HCT116 (cell line): ENCODE measurements around the gene LRIT2. TPM values are rescaled to one million over a fixed set of nuclear protein-coding genes. Genes with fewer than 3 reads are reported as not detected.

Experiments
- ATAC-seq: fragments of 200-7000 bp; cut with Tn5 transposase; 2 replicates; pipeline ENCODE4 v1.9.1; 2020; ENCODE audit warnings: mild to moderate bottlenecking, moderate library complexity
- BruUV-seq: library from RNA; stranded (reverse); fragments of 400-500 nt; replicated peaks from 2 replicates; lab custom pipeline; 2021; lab: Mats Ljungman, UMichigan
- CTCF ChIA-PET: fragments of 300-600 bp; sonication (Branson Sonifier 250); formaldehyde crosslinking; loops from one replicate; lab custom pipeline; 2021; ENCODE audit warnings: antibody characterized with exemption; lab: Charles Lee
- POLR2A ChIA-PET: fragments of 300-600, 350-600 bp; sonication (Branson Sonifier 250); formaldehyde crosslinking; loops from one replicate; lab custom pipeline; 2021; ENCODE audit warnings: antibody characterized with exemption; lab: Charles Lee
- RAD21 ChIA-PET, 2 experiments: fragments of 300-600 bp; sonication (Branson Sonifier 250); formaldehyde crosslinking; loops; one replicate each; lab custom pipeline; 2023; ENCODE audit warnings: low total read pairs in 2 of 2; ENCODE audit not compliant: uncharacterized antibody in 2 of 2, unreplicated experiment in 2 of 2, low non-redundant PET in 1 of 2; lab: Charles Lee
- DNase-seq: peaks from one replicate; pipeline ENCODE4 v3.0.0-alpha.2; 2010; ENCODE audit warnings: low read depth, low spot score
- H2AFZ ChIP-seq: fragments of 200-600 bp; shearing (Covaris generic), sonication (generic); 2 replicates; pipeline ENCODE4 v1.6.1; 2017; ENCODE audit warnings: low read depth, mixed run types, mixed read lengths, antibody characterized with exemption, low read length; ENCODE audit not compliant: poor library complexity, severe bottlenecking
- H3K27ac ChIP-seq: 2 replicates; pipeline ENCODE4 v1.5.1; 2012; ENCODE audit warnings: low read depth, low read length
- H3K27me3 ChIP-seq: fragments of 200-600 bp; sonication (generic); 2 replicates; pipeline ENCODE4 v1.6.1; 2016; ENCODE audit warnings: mixed run types, low read length, mixed read lengths; ENCODE audit not compliant: insufficient read depth
- H3K36me3 ChIP-seq, 2 experiments: fragments of 200-500 bp in 1 of 2; fragments of 200-600 bp in 1 of 2; sonication (Bioruptor generic) in 1 of 2; sonication (generic) in 1 of 2; 2 replicates each; pipeline versions ENCODE4 v1.5.1 to v1.6.1; 2014 to 2016; ENCODE audit warnings: low read length in 2 of 2, inconsistent platforms in 1 of 2, mixed read lengths in 1 of 2, mixed run types in 1 of 2; ENCODE audit not compliant: insufficient read depth in 2 of 2, control insufficient read depth in 1 of 2
- H3K4me1 ChIP-seq, 2 experiments: fragments of 200-600 bp in 1 of 2; sonication (generic) in 1 of 2; 2 replicates each; pipeline versions ENCODE4 v1.5.1 to v1.6.1; 2012 to 2017; ENCODE audit warnings: low read length in 2 of 2, inconsistent platforms in 1 of 2, mild to moderate bottlenecking in 1 of 2, mixed read lengths in 1 of 2, mixed run types in 1 of 2, moderate library complexity in 1 of 2; ENCODE audit not compliant: insufficient read depth in 2 of 2, control insufficient read depth in 1 of 2
- H3K4me2 ChIP-seq: fragments of 200-600 bp; sonication (generic); 2 replicates; pipeline ENCODE4 v1.6.1; 2017; ENCODE audit warnings: mixed run types, low read length, mixed read lengths
- H3K4me3 ChIP-seq, 2 experiments: fragments of 200-600 bp in 1 of 2; sonication (generic) in 1 of 2; replicated peaks in 1 of 2; 2 replicates each; pipeline ENCODE4 v1.5.1; 2011 to 2016; ENCODE audit warnings: low read length in 2 of 2, control low read depth in 1 of 2, low read depth in 1 of 2, mild to moderate bottlenecking in 1 of 2, mixed read lengths in 1 of 2, mixed run types in 1 of 2
- H3K79me2 ChIP-seq: fragments of 200-600 bp; sonication (generic); 2 replicates; pipeline ENCODE4 v1.6.1; 2017; ENCODE audit warnings: mild to moderate bottlenecking, mixed run types, low read length, moderate library complexity, mixed read lengths; ENCODE audit not compliant: insufficient read depth
- H3K9ac ChIP-seq: fragments of 200-600 bp; sonication (generic); 2 replicates; pipeline ENCODE4 v1.6.1; 2016; ENCODE audit warnings: low read length, mixed read lengths
- H3K9me2 ChIP-seq: fragments of 200-600 bp; sonication (generic), shearing (Covaris generic); 2 replicates; pipeline ENCODE4 v1.6.1; 2017; ENCODE audit warnings: mixed run types, mild to moderate bottlenecking, moderate library complexity; ENCODE audit not compliant: insufficient read depth
- H3K9me3 ChIP-seq, 2 experiments: fragments of 200-500 bp in 1 of 2; fragments of 200-600 bp in 1 of 2; sonication (Bioruptor generic) in 1 of 2; sonication (generic) in 1 of 2; 2 replicates each; pipeline ENCODE4 v1.6.1; 2014 to 2017; ENCODE audit warnings: low read length in 2 of 2, mixed read lengths in 2 of 2, inconsistent platforms in 1 of 2, low read depth in 1 of 2, mild to moderate bottlenecking in 1 of 2, mixed run types in 1 of 2, moderate library complexity in 1 of 2; ENCODE audit not compliant: control insufficient read depth in 1 of 2, insufficient read depth in 1 of 2
- H4K20me1 ChIP-seq: fragments of 200-600 bp; sonication (generic), shearing (Covaris generic); 2 replicates; pipeline ENCODE4 v1.6.1; 2017; ENCODE audit warnings: mixed run types, mild to moderate bottlenecking, moderate library complexity; ENCODE audit not compliant: insufficient read depth
- CBX3 ChIP-seq: IDR thresholded peaks from 2 replicates; pipeline ENCODE4 v1.6.1; 2012; ENCODE audit warnings: low read depth
- ELF1 ChIP-seq: IDR thresholded peaks from 2 replicates; pipeline ENCODE4 v1.6.1; 2012; ENCODE audit warnings: low read depth, borderline replicate concordance
- EZH2 ChIP-seq: fragments of 200-600 bp; sonication (generic); IDR thresholded peaks from 2 replicates; pipeline ENCODE4 v1.6.1; 2017; ENCODE audit warnings: antibody characterized with exemption, mixed run types
- EZH2phosphoT487 ChIP-seq: fragments of 200-600 bp; IDR thresholded peaks from 2 replicates; pipeline ENCODE4 v1.6.1; 2018; ENCODE audit warnings: antibody characterized with exemption, borderline replicate concordance
- FOSL1 ChIP-seq: IDR thresholded peaks from 2 replicates; pipeline ENCODE4 v1.6.1; 2012; ENCODE audit warnings: low read depth
- JUND ChIP-seq: IDR thresholded peaks from 2 replicates; pipeline ENCODE4 v1.6.1; 2012
- POLR2A ChIP-seq: IDR thresholded peaks from 2 replicates; pipeline ENCODE4 v1.7.0; 2011; ENCODE audit warnings: borderline replicate concordance; ENCODE audit not compliant: insufficient read depth, insufficient read length; ENCODE audit errors: extremely low read depth
- POLR2AphosphoS5 ChIP-seq: IDR thresholded peaks from 2 replicates; pipeline ENCODE4 v1.6.1; 2011; ENCODE audit warnings: mild to moderate bottlenecking, low read depth, low read length, moderate library complexity
- SIN3A ChIP-seq: IDR thresholded peaks from 2 replicates; pipeline ENCODE4 v1.6.1; 2012; ENCODE audit warnings: low read depth
- SRF ChIP-seq: IDR thresholded peaks from 2 replicates; pipeline ENCODE4 v1.6.1; 2012; ENCODE audit warnings: low read depth
- YY1 ChIP-seq: IDR thresholded peaks from 2 replicates; pipeline ENCODE4 v1.6.1; 2011; ENCODE audit warnings: low read length, low read depth, moderate library complexity, mild to moderate bottlenecking; ENCODE audit not compliant: insufficient replicate concordance; ENCODE audit errors: extremely low read depth
- ZFX ChIP-seq: fragments of 450-650 bp; IDR thresholded peaks from 2 replicates; pipeline ENCODE4 v1.6.1; 2017
- intact Hi-C: fragments of 100-400 bp; cut with micrococcal nuclease; formaldehyde crosslinking; loops from 2 replicates; pipeline ENCODE4 v1.10.0; 2022
- total RNA-seq: library from RNA; stranded (reverse); gene quantifications from one replicate; pipeline ENCODE4 v1.2.1, GENCODE V29; 2021; ENCODE audit not compliant: unreplicated experiment
- TF ChIP-seq, protein P1 (sequence below), 3 experiments: fragments of 200-600 bp in 1 of 3; sonication (generic) in 1 of 3; IDR thresholded peaks in 2 of 3; conservative IDR thresholded peaks in 1 of 3; 2 replicates each; pipeline ENCODE4 v1.5.1; 2012 to 2017; ENCODE audit warnings: low read depth in 2 of 3, low read length in 2 of 3, antibody characterized with exemption in 1 of 3, borderline replicate concordance in 1 of 3, control low read depth in 1 of 3, mild to moderate bottlenecking in 1 of 3, mixed read lengths in 1 of 3, mixed run types in 1 of 3, moderate library complexity in 1 of 3; ENCODE audit not compliant: insufficient read depth in 1 of 3
- TF ChIP-seq, protein P2 (sequence below): IDR thresholded peaks from 2 replicates; pipeline ENCODE4 v1.6.1; 2012
- TF ChIP-seq, protein P3 (sequence below): IDR thresholded peaks from 2 replicates; pipeline ENCODE4 v1.6.1; 2012; ENCODE audit warnings: low read depth
- TF ChIP-seq, protein P4 (sequence below): IDR thresholded peaks from 2 replicates; pipeline ENCODE4 v1.6.1; 2012

The LRIT2 gene
- total RNA-seq, 1 experiment from 2014 or later, result not detected

DNA sequence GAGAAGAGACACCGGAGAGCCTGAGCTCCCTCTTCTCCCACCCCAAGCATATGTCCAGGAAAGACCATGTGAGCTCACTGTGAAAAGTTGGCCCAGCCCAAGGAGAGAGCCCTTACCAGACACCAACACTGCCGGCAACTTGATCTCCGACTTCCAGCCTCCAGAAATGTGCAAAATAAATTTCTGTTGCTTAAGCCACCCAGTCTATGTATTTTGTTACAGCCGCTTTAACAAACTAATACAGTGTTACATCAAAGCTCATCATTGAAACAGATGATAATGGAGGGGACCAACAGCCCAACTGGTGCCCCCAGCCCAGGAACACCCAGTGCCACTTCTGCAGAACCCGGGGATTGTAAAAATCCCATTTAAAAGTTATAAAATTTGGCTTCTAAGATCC is 38.4 kb upstream of the LRIT2 start:
- Histone ChIP-seq H3K9me2 (no peaks in the 10 kb centered on the region), H3K27me3 (no peaks in the 10 kb centered on the region), H3K9me3 (no peaks in the 10 kb centered on the region), H4K20me1 (no peaks in the 10 kb centered on the region), H3K4me2 (no peak overlapping the region), H3K4me3 (no peak overlapping the region), H3K79me2 (no peaks in the 10 kb centered on the region), H2AFZ (no peak overlapping the region), H3K36me3 (no peaks in the 10 kb centered on the region), H3K9ac (no peak overlapping the region), H3K4me1 (peaks cover 0 to 14% of the 10 kb centered on the region in 2 experiments; a peak in 2 of 4 replicates), H3K27ac (no peak overlapping the region)
- intact Hi-C loops, result loop anchor here (1.0 to 10.0 kb wide), 5 partner anchors 111 to 451 kb away; no protein-coding TSS in a partner anchor
- TF ChIP-seq, protein P1, sequence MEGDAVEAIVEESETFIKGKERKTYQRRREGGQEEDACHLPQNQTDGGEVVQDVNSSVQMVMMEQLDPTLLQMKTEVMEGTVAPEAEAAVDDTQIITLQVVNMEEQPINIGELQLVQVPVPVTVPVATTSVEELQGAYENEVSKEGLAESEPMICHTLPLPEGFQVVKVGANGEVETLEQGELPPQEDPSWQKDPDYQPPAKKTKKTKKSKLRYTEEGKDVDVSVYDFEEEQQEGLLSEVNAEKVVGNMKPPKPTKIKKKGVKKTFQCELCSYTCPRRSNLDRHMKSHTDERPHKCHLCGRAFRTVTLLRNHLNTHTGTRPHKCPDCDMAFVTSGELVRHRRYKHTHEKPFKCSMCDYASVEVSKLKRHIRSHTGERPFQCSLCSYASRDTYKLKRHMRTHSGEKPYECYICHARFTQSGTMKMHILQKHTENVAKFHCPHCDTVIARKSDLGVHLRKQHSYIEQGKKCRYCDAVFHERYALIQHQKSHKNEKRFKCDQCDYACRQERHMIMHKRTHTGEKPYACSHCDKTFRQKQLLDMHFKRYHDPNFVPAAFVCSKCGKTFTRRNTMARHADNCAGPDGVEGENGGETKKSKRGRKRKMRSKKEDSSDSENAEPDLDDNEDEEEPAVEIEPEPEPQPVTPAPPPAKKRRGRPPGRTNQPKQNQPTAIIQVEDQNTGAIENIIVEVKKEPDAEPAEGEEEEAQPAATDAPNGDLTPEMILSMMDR (IDR thresholded peaks at IDR 0.05 in 2 of 3, conservative IDR thresholded peaks at IDR 0.05 in 1 of 3; ENCODE audit: borderline replicate concordance in 1 of 3, insufficient read depth in 1 of 3, low read depth in 2 of 3, low read length in 2 of 3), result no peak
- TF ChIP-seq YY1, result no peak
- TF ChIP-seq ZFX, result no peak
- TF ChIP-seq POLR2AphosphoS5, result no peak
- TF ChIP-seq, protein P2, sequence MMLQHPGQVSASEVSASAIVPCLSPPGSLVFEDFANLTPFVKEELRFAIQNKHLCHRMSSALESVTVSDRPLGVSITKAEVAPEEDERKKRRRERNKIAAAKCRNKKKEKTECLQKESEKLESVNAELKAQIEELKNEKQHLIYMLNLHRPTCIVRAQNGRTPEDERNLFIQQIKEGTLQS, result no peak
- no peak for TF ChIP-seq ELF1
- TF ChIP-seq CBX3, result no peak
- TF ChIP-seq, protein P3, sequence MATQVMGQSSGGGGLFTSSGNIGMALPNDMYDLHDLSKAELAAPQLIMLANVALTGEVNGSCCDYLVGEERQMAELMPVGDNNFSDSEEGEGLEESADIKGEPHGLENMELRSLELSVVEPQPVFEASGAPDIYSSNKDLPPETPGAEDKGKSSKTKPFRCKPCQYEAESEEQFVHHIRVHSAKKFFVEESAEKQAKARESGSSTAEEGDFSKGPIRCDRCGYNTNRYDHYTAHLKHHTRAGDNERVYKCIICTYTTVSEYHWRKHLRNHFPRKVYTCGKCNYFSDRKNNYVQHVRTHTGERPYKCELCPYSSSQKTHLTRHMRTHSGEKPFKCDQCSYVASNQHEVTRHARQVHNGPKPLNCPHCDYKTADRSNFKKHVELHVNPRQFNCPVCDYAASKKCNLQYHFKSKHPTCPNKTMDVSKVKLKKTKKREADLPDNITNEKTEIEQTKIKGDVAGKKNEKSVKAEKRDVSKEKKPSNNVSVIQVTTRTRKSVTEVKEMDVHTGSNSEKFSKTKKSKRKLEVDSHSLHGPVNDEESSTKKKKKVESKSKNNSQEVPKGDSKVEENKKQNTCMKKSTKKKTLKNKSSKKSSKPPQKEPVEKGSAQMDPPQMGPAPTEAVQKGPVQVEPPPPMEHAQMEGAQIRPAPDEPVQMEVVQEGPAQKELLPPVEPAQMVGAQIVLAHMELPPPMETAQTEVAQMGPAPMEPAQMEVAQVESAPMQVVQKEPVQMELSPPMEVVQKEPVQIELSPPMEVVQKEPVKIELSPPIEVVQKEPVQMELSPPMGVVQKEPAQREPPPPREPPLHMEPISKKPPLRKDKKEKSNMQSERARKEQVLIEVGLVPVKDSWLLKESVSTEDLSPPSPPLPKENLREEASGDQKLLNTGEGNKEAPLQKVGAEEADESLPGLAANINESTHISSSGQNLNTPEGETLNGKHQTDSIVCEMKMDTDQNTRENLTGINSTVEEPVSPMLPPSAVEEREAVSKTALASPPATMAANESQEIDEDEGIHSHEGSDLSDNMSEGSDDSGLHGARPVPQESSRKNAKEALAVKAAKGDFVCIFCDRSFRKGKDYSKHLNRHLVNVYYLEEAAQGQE, result no peak
- TF ChIP-seq SRF, result no peak
- TF ChIP-seq EZH2phosphoT487, result no peak
- no peak for TF ChIP-seq FOSL1
- no peak for TF ChIP-seq POLR2A
- no peak for TF ChIP-seq EZH2
- TF ChIP-seq SIN3A, result no peak
- no peak for TF ChIP-seq JUND
- TF ChIP-seq, protein P4, sequence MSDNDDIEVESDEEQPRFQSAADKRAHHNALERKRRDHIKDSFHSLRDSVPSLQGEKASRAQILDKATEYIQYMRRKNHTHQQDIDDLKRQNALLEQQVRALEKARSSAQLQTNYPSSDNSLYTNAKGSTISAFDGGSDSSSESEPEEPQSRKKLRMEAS, result no peak
- no peak for ATAC-seq
- BruUV-seq, result no TSS peak
- ChIA-PET CTCF (interaction anchor here (1.2 to 10.1 kb wide), 2 partner anchors 76 to 274 kb away, joined by 3 to 268 read pairs; no protein-coding TSS in a partner anchor), RAD21 (no interaction called here), POLR2A (no interaction called here)
- no peak for DNase-seq
